Effector CD4-positive, alpha-beta T cell (primary cell): Measurements from ENCODE around the gene LARP1.

ENCODE experiments used
- DNase-seq: peaks from one replicate; pipeline ENCODE4 v3.0.0-alpha.2; 2020

Gene LARP1

GRCh38 chr5:154860765-154861164, 105.6 kb downstream of the LARP1 start:
- no peak for DNase-seq

GRCh38 chr5:154861946-154862345, 106.8 kb downstream of the LARP1 start:
- no peak for DNase-seq

GRCh38 chr5:154862766-154863165, 107.6 kb downstream of the LARP1 start:
- DNase-seq, result no peak

GRCh38 chr5:154863291-154864080, 108.3 kb downstream of the LARP1 start:
- DNase-seq, result no peak

- no peak for DNase-seq
These were observed 110.4 kb downstream of the LARP1 start for GRCh38 chr5:154865466-154866184.

GRCh38 chr5:154866841-154867240, 111.7 kb downstream of the LARP1 start:
- DNase-seq, result no peak
